Mucosa of stomach (tissue), 1 donor: ENCODE data around the gene TFAP2E.
"Not testable (repeated sequence)": the region's sequence is repeated elsewhere in the genome, so short reads cannot be mapped to it uniquely, and the experiment has no call there.

Experiments
- H3K27me3 ChIP-seq: one replicate; pipeline ENCODE4 v1.7.0; 2013; ENCODE audit warnings: mild to moderate bottlenecking, low read length; ENCODE audit not compliant: control insufficient read depth, insufficient read depth
- H3K36me3 ChIP-seq: one replicate; pipeline ENCODE4 v1.7.0; 2013; ENCODE audit warnings: low read length; ENCODE audit not compliant: control insufficient read depth, insufficient read depth
- H3K4me1 ChIP-seq: one replicate; pipeline ENCODE4 v1.7.0; 2013; ENCODE audit warnings: mild to moderate bottlenecking, low read length; ENCODE audit not compliant: control insufficient read depth, insufficient read depth
- H3K4me3 ChIP-seq: one replicate; pipeline ENCODE4 v1.7.0; 2013; ENCODE audit warnings: low read length
- H3K9ac ChIP-seq: one replicate; pipeline ENCODE4 v1.7.0; 2013; ENCODE audit warnings: mild to moderate bottlenecking, low read length, moderate library complexity
- H3K9me3 ChIP-seq: one replicate; pipeline ENCODE4 v1.7.0; 2013; ENCODE audit warnings: mild to moderate bottlenecking, low read length, moderate library complexity; ENCODE audit not compliant: control insufficient read depth
- donor health status: Pancreatic carcinoma.

TFAP2E gene

GRCh38 chr1:35577071-35577998 is 4.2 kb downstream of the TFAP2E start:
- peak overlapping the region; percentile 10 for H3K4me3 ChIP-seq
- H3K27me3 ChIP-seq: peaks cover 61% of the 10 kb centered on the region
- H3K9me3 ChIP-seq: no peaks in the 10 kb centered on the region
- peaks cover 37% of the 10 kb centered on the region for H3K4me1 ChIP-seq
- peak overlapping the region; percentile 51 for H3K9ac ChIP-seq
- H3K36me3 ChIP-seq: no peaks in the 10 kb centered on the region

GRCh38 chr1:35580949-35581388 is 7.9 kb downstream of the TFAP2E start:
- H3K9ac ChIP-seq: no peak overlapping the region
- peaks cover 13% of the 10 kb centered on the region for H3K4me1 ChIP-seq
- no peak overlapping the region for H3K4me3 ChIP-seq
- no peaks in the 10 kb centered on the region for H3K36me3 ChIP-seq
- H3K27me3 ChIP-seq: peaks cover 26% of the 10 kb centered on the region
- H3K9me3 ChIP-seq: no peaks in the 10 kb centered on the region

- not testable (repeated sequence) for H3K4me3 ChIP-seq, H3K9ac ChIP-seq, H3K36me3 ChIP-seq, H3K9me3 ChIP-seq
- peaks cover 20% of the 10 kb centered on the region for H3K27me3 ChIP-seq
- peaks cover 13% of the 10 kb centered on the region for H3K4me1 ChIP-seq
Observed at GRCh38 chr1:35581621-35582020, 8.5 kb downstream of the TFAP2E start.

- Histone ChIP-seq H3K27me3 (no peaks in the 10 kb centered on the region), H3K4me3 (no peak overlapping the region), H3K36me3 (no peaks in the 10 kb centered on the region), H3K9me3 (no peaks in the 10 kb centered on the region), H3K9ac (no peak overlapping the region), H3K4me1 (no peaks in the 10 kb centered on the region)
Observed at GRCh38 chr1:35585281-35585680, 12.2 kb downstream of the TFAP2E start.

- not testable (repeated sequence) for H3K36me3 ChIP-seq, H3K9me3 ChIP-seq, H3K4me1 ChIP-seq, H3K4me3 ChIP-seq, H3K9ac ChIP-seq, H3K27me3 ChIP-seq
Observed at GRCh38 chr1:35585805-35586204, 12.7 kb downstream of the TFAP2E start.

GRCh38 chr1:35586808-35587207 is 13.7 kb downstream of the TFAP2E start:
- no peak overlapping the region for H3K4me3 ChIP-seq
- no peak overlapping the region for H3K9ac ChIP-seq
- no peaks in the 10 kb centered on the region for H3K9me3 ChIP-seq

GRCh38 chr1:35587736-35588135 is 14.6 kb downstream of the TFAP2E start:
- H3K36me3 ChIP-seq: no peaks in the 10 kb centered on the region
- H3K4me3 ChIP-seq: no peak overlapping the region
- no peaks in the 10 kb centered on the region for H3K27me3 ChIP-seq
- no peak overlapping the region for H3K9ac ChIP-seq
- no peaks in the 10 kb centered on the region for H3K9me3 ChIP-seq
- H3K4me1 ChIP-seq: no peaks in the 10 kb centered on the region

More at GRCh38 chr1:35586808-35587207, 13.7 kb downstream of the TFAP2E start:
- no peaks in the 10 kb centered on the region for H3K27me3 ChIP-seq
- no peaks in the 10 kb centered on the region for H3K4me1 ChIP-seq
- H3K36me3 ChIP-seq: no peaks in the 10 kb centered on the region

GRCh38 chr1:35588197-35588910 is 15.2 kb downstream of the TFAP2E start:
- H3K4me1 ChIP-seq: no peaks in the 10 kb centered on the region
- no peaks in the 10 kb centered on the region for H3K36me3 ChIP-seq
- no peak overlapping the region for H3K9ac ChIP-seq
- H3K4me3 ChIP-seq: no peak overlapping the region
- H3K9me3 ChIP-seq: no peaks in the 10 kb centered on the region
- H3K27me3 ChIP-seq: no peaks in the 10 kb centered on the region

GRCh38 chr1:35589516-35590427 is 16.7 kb downstream of the TFAP2E start:
- Histone ChIP-seq H3K4me3 (no peak overlapping the region), H3K9me3 (no peaks in the 10 kb centered on the region), H3K4me1 (no peaks in the 10 kb centered on the region), H3K9ac (no peak overlapping the region), H3K27me3 (no peaks in the 10 kb centered on the region), H3K36me3 (no peaks in the 10 kb centered on the region)

GRCh38 chr1:35590476-35591040 is 17.4 kb downstream of the TFAP2E start:
- Histone ChIP-seq H3K9ac (no peak overlapping the region), H3K36me3 (no peaks in the 10 kb centered on the region), H3K9me3 (no peaks in the 10 kb centered on the region), H3K4me1 (no peaks in the 10 kb centered on the region), H3K27me3 (no peaks in the 10 kb centered on the region), H3K4me3 (no peak overlapping the region)

- Histone ChIP-seq H3K27me3 (no peaks in the 10 kb centered on the region), H3K9ac (no peak overlapping the region), H3K9me3 (no peaks in the 10 kb centered on the region), H3K4me3 (no peak overlapping the region), H3K4me1 (no peaks in the 10 kb centered on the region), H3K36me3 (no peaks in the 10 kb centered on the region)
Observed at GRCh38 chr1:35591211-35591610, 18.1 kb downstream of the TFAP2E start.
